Liver (tissue), 9 donors: ENCODE data around the gene IL1R2. TPM values are rescaled to one million over a fixed set of nuclear protein-coding genes. Genes with fewer than 3 reads are reported as not detected.

Experiments used
- DNase-seq: peaks from one replicate; pipeline ENCODE4 v3.0.0-alpha.2; 2017; ENCODE audit warnings: low spot score
- H3K27ac ChIP-seq, 2 donors: one replicate each; pipeline ENCODE4 v1.7.0; 2013; ENCODE audit warnings: inconsistent platforms in 2 of 2, low read length in 2 of 2, control low read depth in 1 of 2, low read depth in 1 of 2, mild to moderate bottlenecking in 1 of 2
- H3K27me3 ChIP-seq, 4 donors: one replicate each; pipeline versions ENCODE4 v1.6.1 to v1.7.0; 2013; ENCODE audit warnings: low read length in 3 of 4, inconsistent platforms in 1 of 4, mild to moderate bottlenecking in 1 of 4, moderate library complexity in 1 of 4; ENCODE audit not compliant: control insufficient read depth in 4 of 4, insufficient read depth in 4 of 4
- H3K36me3 ChIP-seq, 4 donors: one replicate each; pipeline versions ENCODE4 v1.6.1 to v1.7.0; 2013; ENCODE audit warnings: low read length in 3 of 4, mild to moderate bottlenecking in 3 of 4, low read depth in 1 of 4, moderate library complexity in 1 of 4; ENCODE audit not compliant: control insufficient read depth in 4 of 4, insufficient read depth in 3 of 4
- H3K4me1 ChIP-seq, 4 donors: one replicate each; pipeline versions ENCODE4 v1.6.1 to v1.7.0; 2013; ENCODE audit warnings: low read length in 3 of 4, mild to moderate bottlenecking in 3 of 4, moderate library complexity in 1 of 4; ENCODE audit not compliant: control insufficient read depth in 4 of 4, insufficient read depth in 4 of 4
- H3K4me3 ChIP-seq, 3 donors: one replicate each; pipeline versions ENCODE4 v1.6.1 to v1.7.0; 2013; ENCODE audit warnings: low read length in 3 of 3, control low read depth in 1 of 3, low read depth in 1 of 3, mild to moderate bottlenecking in 1 of 3
- H3K9ac ChIP-seq, 2 donors: one replicate each; pipeline ENCODE4 v1.7.0; 2013; ENCODE audit warnings: low read length in 2 of 2, mild to moderate bottlenecking in 2 of 2, moderate library complexity in 2 of 2, control low read depth in 1 of 2, low read depth in 1 of 2
- H3K9me3 ChIP-seq, 4 donors: one replicate each; pipeline versions ENCODE4 v1.6.1 to v1.7.0; 2013; ENCODE audit warnings: low read length in 3 of 4; ENCODE audit not compliant: control insufficient read depth in 4 of 4
- EGR1 ChIP-seq, 2 donors: IDR thresholded peaks; 2 replicates each; pipeline ENCODE4 v1.6.1; 2016 to 2018; ENCODE audit warnings: antibody characterized with exemption in 2 of 2, low read depth in 2 of 2
- FOXA1 ChIP-seq: IDR thresholded peaks from 2 replicates; pipeline ENCODE4 v1.6.1; 2016; ENCODE audit warnings: antibody characterized with exemption
- FOXA2 ChIP-seq: IDR thresholded peaks from 2 replicates; pipeline ENCODE4 v1.6.1; 2016; ENCODE audit warnings: antibody characterized with exemption
- GABPA ChIP-seq, 2 donors: IDR thresholded peaks in 1 of 2; conservative IDR thresholded peaks in 1 of 2; 2 replicates each; pipeline ENCODE4 v1.6.1; 2016; ENCODE audit warnings: antibody characterized with exemption in 2 of 2, mild to moderate bottlenecking in 1 of 2, moderate library complexity in 1 of 2
- HNF4A ChIP-seq, 2 donors: conservative IDR thresholded peaks; 2 replicates each; pipeline ENCODE4 v1.6.1; 2016; ENCODE audit warnings: antibody characterized with exemption in 2 of 2, mild to moderate bottlenecking in 2 of 2
- NR2F2 ChIP-seq: IDR thresholded peaks from 2 replicates; pipeline ENCODE4 v1.6.1; 2016; ENCODE audit warnings: antibody characterized with exemption
- RAD21 ChIP-seq, 2 donors: IDR thresholded peaks; 2 replicates each; pipeline ENCODE4 v1.6.1; 2016; ENCODE audit warnings: antibody characterized with exemption in 2 of 2, mild to moderate bottlenecking in 2 of 2
- RXRA ChIP-seq, 2 donors: IDR thresholded peaks; 2 replicates each; pipeline ENCODE4 v1.6.1; 2017 to 2018; ENCODE audit warnings: antibody characterized with exemption in 2 of 2, mild to moderate bottlenecking in 1 of 2
- SP1 ChIP-seq: IDR thresholded peaks from 2 replicates; pipeline ENCODE4 v1.6.1; 2018; ENCODE audit warnings: antibody characterized with exemption, mild to moderate bottlenecking
- TAF1 ChIP-seq: conservative IDR thresholded peaks from 2 replicates; pipeline ENCODE4 v1.6.1; 2016; ENCODE audit warnings: antibody characterized with exemption, mild to moderate bottlenecking
- YY1 ChIP-seq: IDR thresholded peaks from 2 replicates; pipeline ENCODE4 v1.6.1; 2016; ENCODE audit warnings: antibody characterized with exemption, mild to moderate bottlenecking
- ZBTB33 ChIP-seq: IDR thresholded peaks from 2 replicates; pipeline ENCODE4 v1.6.1; 2016; ENCODE audit warnings: antibody characterized with exemption
- WGBS: extraction: QIAGEN DNeasy Blood & Tissue Kit; methylation state at CpG from one replicate; pipeline ENCODE4 v1.1.7; 2013; 5-methylcytosine and 5-hydroxymethylcytosine counted together
- polyA plus RNA-seq, 2 donors: library from polyadenylated mRNA; stranded (reverse) in 1 of 2; unstranded in 1 of 2; fragments of 200-250 nt in 1 of 2; fragments of >200 nt in 1 of 2; fragmentation: Nextera tagmentation in 1 of 2; extraction: Ambion mirVana in 1 of 2; gene quantifications; one replicate each; pipeline versions ENCODE4 v1.2.1 to v1.2.3, GENCODE V29; 2013 to 2015
- total RNA-seq, 2 donors: library from RNA; depleted of rRNA; stranded (reverse); fragments of >200 nt; gene quantifications; one replicate each; pipeline ENCODE4 v1.2.3, GENCODE V29; 2014
- TF ChIP-seq, protein P1 (sequence below): IDR thresholded peaks from 2 replicates; pipeline ENCODE4 v1.6.1; 2016; ENCODE audit warnings: antibody characterized with exemption
- TF ChIP-seq, protein P2 (sequence below): IDR thresholded peaks from 2 replicates; pipeline ENCODE4 v1.6.1; 2016; ENCODE audit warnings: antibody characterized with exemption, mild to moderate bottlenecking
- donor health status: healthy.
- donor health status: healthy.
- donor health status: healthy.
- donor health status: healthy.
- donor health status: healthy.

Gene IL1R2
- total and polyA plus RNA-seq, 4 donors, result 3.7 to 28.2 (median 7.3) TPM

DNA sequence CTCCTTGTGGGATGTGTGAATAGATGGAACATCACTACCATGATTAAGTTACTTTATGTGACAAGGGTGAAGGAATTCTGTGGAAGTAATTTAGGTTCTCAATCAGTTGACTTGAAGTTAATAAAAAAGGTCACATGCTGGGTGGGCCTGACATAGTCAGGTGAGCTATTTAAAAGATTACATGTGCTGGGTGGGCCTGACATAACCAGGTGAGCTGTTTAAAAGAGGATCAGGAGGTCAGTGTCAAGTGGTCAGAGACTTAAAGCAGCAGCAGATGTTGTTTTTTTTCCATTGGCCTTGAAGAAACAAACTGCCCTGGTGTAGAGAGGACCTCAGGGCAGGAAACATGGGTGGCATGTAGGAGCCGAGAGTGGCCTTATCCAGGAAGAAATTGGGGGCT lies 3.3 kb downstream of the IL1R2 start:
- Histone ChIP-seq H3K36me3 (no peaks in the 10 kb centered on the region), H3K27me3 (no peaks in the 10 kb centered on the region), H3K27ac (no peak overlapping the region), H3K4me1 (peaks cover 0 to 19% (median 8%) of the 10 kb centered on the region in 4 donors), H3K9ac (no peak overlapping the region), H3K4me3 (no peak overlapping the region), H3K9me3 (no peaks in the 10 kb centered on the region)
- TF ChIP-seq YY1, result no peak
- no peak for DNase-seq
- WGBS, result 91% methylated on average over 1 of the region's 1 CpG

GRCh38 chr2:101995804-101996203 lies 4.0 kb downstream of the IL1R2 start:
- H3K27ac ChIP-seq, result no peak overlapping the region

GRCh38 chr2:101998556-101998895 lies 6.8 kb downstream of the IL1R2 start:
- DNase-seq, result no peak
- 94% methylated on average over 2 of the region's 2 CpGs for WGBS
- Histone ChIP-seq H3K27me3 (no peaks in the 10 kb centered on the region), H3K4me3 (no peak overlapping the region), H3K36me3 (no peaks in the 10 kb centered on the region), H3K27ac (peak overlapping the region; percentile 85 to 93), H3K9me3 (no peaks in the 10 kb centered on the region), H3K9ac (no peak overlapping the region), H3K4me1 (peaks cover 2 to 21% (median 8%) of the 10 kb centered on the region in 4 donors)
- TF ChIP-seq RAD21 (IDR thresholded peaks at IDR 0.05) (no peak), FOXA1 (no peak), RXRA (IDR thresholded peaks at IDR 0.05) (no peak), YY1 (no peak), TAF1 (no peak), FOXA2 (no peak), GABPA (IDR thresholded peaks at IDR 0.05 in 1 of 2, conservative IDR thresholded peaks at IDR 0.05 in 1 of 2) (no peak), ZBTB33 (no peak), SP1 (no peak), EGR1 (IDR thresholded peaks at IDR 0.05; ENCODE audit: low read depth in 2 of 2) (no peak)
- TF ChIP-seq, protein P1, sequence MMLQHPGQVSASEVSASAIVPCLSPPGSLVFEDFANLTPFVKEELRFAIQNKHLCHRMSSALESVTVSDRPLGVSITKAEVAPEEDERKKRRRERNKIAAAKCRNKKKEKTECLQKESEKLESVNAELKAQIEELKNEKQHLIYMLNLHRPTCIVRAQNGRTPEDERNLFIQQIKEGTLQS, result no peak

More at GRCh38 chr2:101995804-101996203, 4.0 kb downstream of the IL1R2 start:
- Histone ChIP-seq H3K27me3 (no peaks in the 10 kb centered on the region), H3K4me3 (no peak overlapping the region), H3K9me3 (no peaks in the 10 kb centered on the region), H3K36me3 (no peaks in the 10 kb centered on the region), H3K4me1 (peaks cover 2 to 21% (median 8%) of the 10 kb centered on the region in 4 donors), H3K9ac (no peak overlapping the region)
- TF ChIP-seq EGR1 (IDR thresholded peaks at IDR 0.05; ENCODE audit: low read depth in 2 of 2), result no peak
- TF ChIP-seq TAF1, result no peak
- no peak for TF ChIP-seq FOXA1
- TF ChIP-seq YY1, result no peak
- TF ChIP-seq FOXA2, result no peak
- no peak for TF ChIP-seq ZBTB33
- no peak for TF ChIP-seq HNF4A (conservative IDR thresholded peaks at IDR 0.05)
- TF ChIP-seq, protein P2, sequence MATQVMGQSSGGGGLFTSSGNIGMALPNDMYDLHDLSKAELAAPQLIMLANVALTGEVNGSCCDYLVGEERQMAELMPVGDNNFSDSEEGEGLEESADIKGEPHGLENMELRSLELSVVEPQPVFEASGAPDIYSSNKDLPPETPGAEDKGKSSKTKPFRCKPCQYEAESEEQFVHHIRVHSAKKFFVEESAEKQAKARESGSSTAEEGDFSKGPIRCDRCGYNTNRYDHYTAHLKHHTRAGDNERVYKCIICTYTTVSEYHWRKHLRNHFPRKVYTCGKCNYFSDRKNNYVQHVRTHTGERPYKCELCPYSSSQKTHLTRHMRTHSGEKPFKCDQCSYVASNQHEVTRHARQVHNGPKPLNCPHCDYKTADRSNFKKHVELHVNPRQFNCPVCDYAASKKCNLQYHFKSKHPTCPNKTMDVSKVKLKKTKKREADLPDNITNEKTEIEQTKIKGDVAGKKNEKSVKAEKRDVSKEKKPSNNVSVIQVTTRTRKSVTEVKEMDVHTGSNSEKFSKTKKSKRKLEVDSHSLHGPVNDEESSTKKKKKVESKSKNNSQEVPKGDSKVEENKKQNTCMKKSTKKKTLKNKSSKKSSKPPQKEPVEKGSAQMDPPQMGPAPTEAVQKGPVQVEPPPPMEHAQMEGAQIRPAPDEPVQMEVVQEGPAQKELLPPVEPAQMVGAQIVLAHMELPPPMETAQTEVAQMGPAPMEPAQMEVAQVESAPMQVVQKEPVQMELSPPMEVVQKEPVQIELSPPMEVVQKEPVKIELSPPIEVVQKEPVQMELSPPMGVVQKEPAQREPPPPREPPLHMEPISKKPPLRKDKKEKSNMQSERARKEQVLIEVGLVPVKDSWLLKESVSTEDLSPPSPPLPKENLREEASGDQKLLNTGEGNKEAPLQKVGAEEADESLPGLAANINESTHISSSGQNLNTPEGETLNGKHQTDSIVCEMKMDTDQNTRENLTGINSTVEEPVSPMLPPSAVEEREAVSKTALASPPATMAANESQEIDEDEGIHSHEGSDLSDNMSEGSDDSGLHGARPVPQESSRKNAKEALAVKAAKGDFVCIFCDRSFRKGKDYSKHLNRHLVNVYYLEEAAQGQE, result no peak
- no peak for TF ChIP-seq NR2F2
- WGBS, result 91% methylated on average over 9 of the region's 9 CpGs
- no peak for DNase-seq
